ENCODE results near the gene ANO4. TPM values are rescaled to one million over a fixed set of nuclear protein-coding genes. Genes with fewer than 3 reads are reported as not detected.
"Not testable (repeated sequence)": the region's sequence is repeated elsewhere in the genome, so short reads cannot be mapped to it uniquely, and the experiment has no call there.

The ANO4 gene
- total RNA-seq, 1 experiment from 2014 or later: not detected

- in situ Hi-C loops (cut with HindIII; ENCODE audit: low sequenced_read_pairs): no loop called here
- DNase-seq (ENCODE audit: low spot score): no peak
Measured at GRCh38 chr12:100927826-100928225, 133.2 kb downstream of the ANO4 start.

- in situ Hi-C loops (cut with HindIII; ENCODE audit: low sequenced_read_pairs): no loop called here
- DNase-seq (ENCODE audit: low spot score): no peak
Measured at GRCh38 chr12:100932571-100932970, 138.0 kb downstream of the ANO4 start.

DNA sequence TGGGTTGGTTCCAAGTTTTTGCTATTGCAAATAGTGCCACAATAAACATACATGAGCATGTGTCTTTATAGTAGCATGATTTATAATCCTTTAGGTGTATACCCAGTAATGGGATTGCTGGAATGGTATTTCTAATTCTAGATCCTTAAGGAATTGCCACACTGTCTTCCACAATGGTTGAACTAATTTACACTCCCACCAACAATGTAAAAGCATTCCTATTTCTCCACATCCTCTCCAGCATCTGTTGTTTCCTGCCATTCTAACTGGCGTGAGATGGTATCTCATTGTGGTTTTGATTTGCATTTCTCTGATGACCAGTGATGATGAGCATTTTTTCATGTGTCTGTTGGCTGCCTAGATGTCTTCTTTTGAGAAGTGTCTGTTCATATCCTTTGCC is 139.0 kb downstream of the ANO4 start:
- in situ Hi-C loops (cut with HindIII; ENCODE audit: low sequenced_read_pairs); DNase-seq (ENCODE audit: low spot score): not testable (repeated sequence)

DNA sequence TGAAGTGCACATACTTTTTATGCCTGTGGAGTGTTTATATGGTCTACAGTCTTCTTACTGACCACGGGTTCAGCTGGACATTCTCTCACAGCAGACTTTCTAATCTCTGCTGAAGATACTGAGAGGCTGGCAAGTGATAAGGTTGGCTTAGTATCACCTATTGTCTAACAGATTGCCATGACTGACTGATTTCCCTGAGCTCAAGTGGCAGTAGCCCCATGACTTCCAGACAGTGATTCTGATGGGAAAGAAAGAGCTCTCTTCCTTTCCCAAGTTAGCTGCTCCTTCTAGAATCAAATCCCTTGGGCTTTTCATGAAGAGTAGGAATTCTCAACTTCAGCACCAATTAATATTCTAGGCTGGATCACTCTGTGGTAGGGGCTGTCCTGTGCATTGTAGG is 141.4 kb downstream of the ANO4 start:
- no peak for DNase-seq (ENCODE audit: low spot score)
- in situ Hi-C loops (cut with HindIII; ENCODE audit: low sequenced_read_pairs): no loop called here

DNA sequence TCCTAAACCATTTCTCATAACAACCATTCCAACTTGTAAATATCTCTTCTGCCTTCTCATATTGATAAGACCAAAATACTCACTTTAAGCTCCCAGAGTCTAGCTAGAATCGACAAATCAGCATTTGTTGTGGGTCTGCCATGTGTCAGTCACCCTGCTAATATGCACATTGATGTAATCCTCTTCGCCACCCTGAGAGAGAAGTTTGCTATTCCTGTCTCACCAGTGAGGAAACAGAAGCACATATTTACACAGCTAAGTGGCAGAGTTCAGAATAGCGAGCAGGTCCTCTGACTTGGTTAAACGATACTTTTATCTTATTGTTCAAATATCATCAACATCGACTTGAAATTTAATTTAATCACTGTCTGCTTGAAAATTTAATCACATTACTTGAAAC is 142.1 kb downstream of the ANO4 start:
- no peak for DNase-seq (ENCODE audit: low spot score)
- in situ Hi-C loops (cut with HindIII; ENCODE audit: low sequenced_read_pairs): no loop called here

GRCh38 chr12:100940503-100940902 is 145.9 kb downstream of the ANO4 start:
- in situ Hi-C loops (cut with HindIII; ENCODE audit: low sequenced_read_pairs): no loop called here
- DNase-seq (ENCODE audit: low spot score): no peak

DNA sequence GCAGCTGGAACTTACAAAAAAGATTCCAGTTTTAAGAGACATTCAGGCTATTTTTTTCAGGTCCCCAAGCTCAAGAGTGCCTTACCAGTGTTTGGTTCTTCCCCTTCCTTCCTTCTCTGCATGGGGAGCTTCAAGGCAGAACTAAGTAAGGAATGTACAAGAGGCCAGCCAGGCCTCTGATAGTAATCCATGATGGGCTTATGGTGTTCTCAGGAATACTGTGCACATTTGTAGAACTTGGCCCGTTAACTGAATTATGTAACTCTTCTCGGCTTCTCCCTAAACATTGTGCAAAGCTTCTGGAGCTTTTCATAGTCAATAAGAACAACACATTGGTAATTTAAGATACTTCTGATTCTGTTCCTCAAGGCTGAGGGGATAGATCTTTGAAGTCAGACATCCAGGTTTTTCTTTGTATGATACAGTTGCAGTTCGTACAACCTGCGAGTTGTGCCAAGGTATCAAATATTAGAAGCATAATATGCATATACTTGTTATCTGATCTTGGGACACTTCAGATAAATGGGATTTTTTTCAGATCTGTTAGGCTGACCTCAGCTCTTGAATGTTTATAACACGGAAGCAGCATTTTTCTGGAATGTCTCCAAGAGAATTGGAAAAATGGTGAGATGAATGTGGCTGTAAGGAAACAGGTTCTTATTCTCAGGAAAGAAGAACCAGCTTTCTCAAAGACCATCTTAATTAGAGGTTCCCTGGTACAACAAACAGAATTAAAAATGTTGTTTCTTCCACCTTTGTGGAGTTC is 148.6 kb downstream of the ANO4 start:
- in situ Hi-C loops (cut with HindIII; ENCODE audit: low sequenced_read_pairs): no loop called here
- no peak for DNase-seq (ENCODE audit: low spot score)

DNA sequence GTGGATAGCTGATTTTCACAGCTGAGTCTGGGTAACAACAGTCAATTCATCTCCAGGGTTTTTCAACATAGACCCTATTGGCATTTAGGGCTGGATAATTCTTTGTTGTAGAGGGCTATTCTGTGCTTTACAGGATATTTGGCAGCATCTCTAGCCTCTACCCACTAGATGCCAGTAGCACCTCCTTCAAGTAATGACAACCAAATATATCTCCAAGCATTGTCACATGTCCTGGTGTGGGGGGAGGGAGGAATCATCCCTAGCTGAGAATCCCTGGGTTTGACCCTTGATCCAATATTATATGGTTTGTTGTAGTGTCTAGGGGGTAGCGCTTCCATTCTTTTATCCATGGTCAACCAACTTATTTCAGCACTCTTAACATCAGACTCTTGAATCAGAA is 157.2 kb downstream of the ANO4 start:
- in situ Hi-C loops (cut with HindIII; ENCODE audit: low sequenced_read_pairs): no loop called here
- no peak for DNase-seq (ENCODE audit: low spot score)

DNA sequence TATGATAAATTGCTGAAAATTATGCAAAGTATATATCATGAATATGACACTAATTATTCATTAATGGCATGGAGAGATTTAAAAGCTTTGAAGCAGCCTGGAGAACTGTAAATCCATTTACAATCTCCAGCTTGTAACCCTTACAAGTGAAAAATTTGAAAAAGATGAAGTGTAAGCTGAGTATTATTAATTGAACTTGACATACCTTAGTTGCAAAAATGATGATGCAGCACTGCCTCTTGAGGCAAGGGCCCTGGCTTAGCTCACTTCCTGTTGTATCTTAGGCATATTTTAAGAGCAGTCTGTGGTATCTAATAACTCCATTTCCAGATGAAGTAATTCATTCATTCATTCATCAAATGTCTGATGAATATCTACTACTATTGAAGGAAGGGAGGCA is 158.6 kb downstream of the ANO4 start:
- no peak for DNase-seq (ENCODE audit: low spot score)
- in situ Hi-C loops (cut with HindIII; ENCODE audit: low sequenced_read_pairs): no loop called here

GRCh38 chr12:100953677-100954076 is 159.1 kb downstream of the ANO4 start:
- DNase-seq (ENCODE audit: low spot score): no peak
- in situ Hi-C loops (cut with HindIII; ENCODE audit: low sequenced_read_pairs): no loop called here

DNA sequence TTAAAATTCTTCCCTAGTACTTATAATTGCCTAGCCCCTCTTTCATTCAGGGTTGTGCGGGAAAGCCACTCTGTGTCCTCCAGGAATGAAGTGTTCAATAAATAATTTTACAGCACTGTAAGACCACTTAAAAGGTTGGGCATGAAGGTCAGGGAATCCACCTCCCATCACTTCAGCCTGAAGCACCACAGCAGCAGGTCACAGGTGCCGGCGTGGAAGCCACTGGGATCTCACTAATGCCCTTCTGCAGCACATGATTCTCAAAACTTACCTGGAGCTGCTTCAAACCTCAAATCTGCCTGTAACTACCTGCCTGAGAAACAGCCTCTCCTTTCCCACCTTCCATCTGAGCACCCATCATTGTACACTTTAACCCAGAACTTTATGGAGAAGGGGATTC is 159.5 kb downstream of the ANO4 start:
- in situ Hi-C loops (cut with HindIII; ENCODE audit: low sequenced_read_pairs): no loop called here
- DNase-seq (ENCODE audit: low spot score): no peak

DNA sequence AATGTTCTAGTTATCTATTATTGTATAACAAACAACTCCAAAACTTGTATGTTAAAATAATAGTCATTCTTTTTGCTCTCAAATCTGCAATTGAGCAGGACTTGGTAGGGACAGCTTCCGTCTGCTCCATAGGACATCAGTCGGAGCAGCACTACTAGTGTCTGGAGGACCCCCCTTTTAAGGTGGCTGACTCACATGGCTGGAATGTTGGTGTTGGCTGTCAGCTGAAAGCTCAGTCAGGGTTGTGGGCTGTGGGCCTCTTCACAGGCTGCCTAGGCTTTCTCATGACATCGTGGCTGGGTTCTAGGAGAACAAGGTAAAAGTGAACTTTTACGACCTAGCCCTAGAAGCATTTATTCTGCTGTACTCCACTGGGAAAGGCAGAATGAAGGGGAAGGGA is 160.6 kb downstream of the ANO4 start:
- in situ Hi-C loops (cut with HindIII; ENCODE audit: low sequenced_read_pairs): no loop called here
- no peak for DNase-seq (ENCODE audit: low spot score)

GRCh38 chr12:100956311-100956852 is 161.8 kb downstream of the ANO4 start:
- no peak for DNase-seq (ENCODE audit: low spot score)
- in situ Hi-C loops (cut with HindIII; ENCODE audit: low sequenced_read_pairs): no loop called here

- in situ Hi-C loops (cut with HindIII; ENCODE audit: low sequenced_read_pairs): no loop called here
Measured at GRCh38 chr12:100959481-100959880, 164.9 kb downstream of the ANO4 start.

GRCh38 chr12:100962086-100962712 is 167.6 kb downstream of the ANO4 start:
- no peak for DNase-seq (ENCODE audit: low spot score)

More at GRCh38 chr12:100959481-100959880, 164.9 kb downstream of the ANO4 start:
- DNase-seq (ENCODE audit: low spot score): no peak

DNA sequence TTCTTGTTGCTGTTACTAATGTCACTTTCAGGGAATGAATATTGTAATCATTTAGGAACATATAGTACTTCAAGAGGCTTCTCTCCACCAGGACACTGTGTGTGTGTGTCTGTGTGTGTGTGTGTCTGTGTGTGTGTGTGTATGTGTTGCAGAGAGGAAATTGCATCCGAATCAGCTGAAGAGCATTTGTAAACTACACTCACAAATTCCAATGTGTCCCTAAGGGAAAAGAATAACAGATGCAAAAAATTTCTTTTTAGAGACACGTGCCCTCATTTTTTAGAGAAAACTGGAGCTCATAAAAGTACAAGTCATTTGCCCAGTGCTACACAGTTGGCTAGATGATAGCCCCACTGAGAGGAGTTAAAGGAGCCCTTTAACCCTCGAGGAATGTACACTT is 168.8 kb downstream of the ANO4 start:
- in situ Hi-C loops (cut with HindIII; ENCODE audit: low sequenced_read_pairs): no loop called here

More at GRCh38 chr12:100962086-100962712, 167.6 kb downstream of the ANO4 start:
- in situ Hi-C loops (cut with HindIII; ENCODE audit: low sequenced_read_pairs): no loop called here

GRCh38 chr12:100964028-100964427 is 169.5 kb downstream of the ANO4 start:
- DNase-seq (ENCODE audit: low spot score): no peak
- in situ Hi-C loops (cut with HindIII; ENCODE audit: low sequenced_read_pairs): no loop called here

More for the DNA sequence above, 168.8 kb downstream of the ANO4 start:
- DNase-seq (ENCODE audit: low spot score): no peak

GRCh38 chr12:100967189-100967588 is 172.6 kb downstream of the ANO4 start:
- DNase-seq (ENCODE audit: low spot score): no peak
- in situ Hi-C loops (cut with HindIII; ENCODE audit: low sequenced_read_pairs): no loop called here

GRCh38 chr12:100970894-100971293 is 176.3 kb downstream of the ANO4 start:
- in situ Hi-C loops (cut with HindIII; ENCODE audit: low sequenced_read_pairs): no loop called here
- DNase-seq (ENCODE audit: low spot score): no peak

- in situ Hi-C loops (cut with HindIII; ENCODE audit: low sequenced_read_pairs): no loop called here
Measured at GRCh38 chr12:100972121-100972520, 177.5 kb downstream of the ANO4 start.

GRCh38 chr12:100974341-100974740 is 179.8 kb downstream of the ANO4 start:
- in situ Hi-C loops (cut with HindIII; ENCODE audit: low sequenced_read_pairs): no loop called here
- no peak for DNase-seq (ENCODE audit: low spot score)

More at GRCh38 chr12:100972121-100972520, 177.5 kb downstream of the ANO4 start:
- no peak for DNase-seq (ENCODE audit: low spot score)
